MM.1S (cell line): ENCODE measurements around the gene ZBTB34.

Source experiments
- DNase-seq: peaks from one replicate; pipeline ENCODE4 v3.0.0-alpha.2; 2015
- H2AFZ ChIP-seq: fragments of 300-600 bp; sonication (generic); 2 replicates; pipeline ENCODE4 v1.6.0; 2016; ENCODE audit warnings: antibody characterized with exemption, low read length
- H3F3A ChIP-seq: fragments of 300-600 bp; sonication (generic); 2 replicates; pipeline ENCODE4 v1.6.1; 2016; ENCODE audit warnings: mild to moderate bottlenecking, antibody characterized with exemption, low read length, moderate library complexity, mixed read lengths; ENCODE audit not compliant: insufficient read depth
- H3K27ac ChIP-seq: fragments of 300-600 bp; sonication (generic); 2 replicates; pipeline ENCODE4 v1.5.1; 2016; ENCODE audit warnings: mild to moderate bottlenecking, low read length
- H3K27me3 ChIP-seq: fragments of 300-600 bp; sonication (generic); replicated peaks from 2 replicates; pipeline ENCODE4 v1.6.0; 2016; ENCODE audit warnings: low read length; ENCODE audit not compliant: insufficient read depth
- H3K36me3 ChIP-seq: fragments of 300-600 bp; sonication (generic); replicated peaks from 2 replicates; pipeline ENCODE4 v1.6.1; 2016; ENCODE audit warnings: mild to moderate bottlenecking, low read length, mixed read lengths; ENCODE audit not compliant: insufficient read depth
- H3K4me1 ChIP-seq: fragments of 300-600 bp; sonication (generic); 2 replicates; pipeline ENCODE4 v1.6.1; 2016; ENCODE audit warnings: low read length, mixed read lengths
- H3K4me2 ChIP-seq: fragments of 300-600 bp; sonication (generic); 2 replicates; pipeline ENCODE4 v1.6.0; 2016; ENCODE audit warnings: low read depth, low read length
- H3K4me3 ChIP-seq: fragments of 300-600 bp; sonication (generic); 2 replicates; pipeline ENCODE4 v1.5.1; 2016; ENCODE audit warnings: low read length, mixed read lengths
- H3K79me2 ChIP-seq: fragments of 300-600 bp; sonication (generic); 2 replicates; pipeline ENCODE4 v1.6.1; 2016; ENCODE audit warnings: mixed run types, low read length, mixed read lengths
- H3K9ac ChIP-seq: fragments of 300-600 bp; sonication (generic); 2 replicates; pipeline ENCODE4 v1.6.1; 2016; ENCODE audit warnings: low read length, mixed read lengths
- H3K9me2 ChIP-seq: fragments of 300-600 bp; sonication (generic); replicated peaks from 2 replicates; pipeline ENCODE4 v1.6.1; 2016; ENCODE audit warnings: mild to moderate bottlenecking, low read length, mixed read lengths; ENCODE audit not compliant: insufficient read depth
- H3K9me3 ChIP-seq: fragments of 300-600 bp; sonication (generic); replicated peaks from 2 replicates; pipeline ENCODE4 v1.6.1; 2016; ENCODE audit warnings: mild to moderate bottlenecking, low read length, mixed read lengths; ENCODE audit not compliant: insufficient read depth
- H4K20me1 ChIP-seq: fragments of 300-600 bp; sonication (generic); 2 replicates; pipeline ENCODE4 v1.6.1; 2016; ENCODE audit warnings: mild to moderate bottlenecking, low read length, moderate library complexity, mixed read lengths; ENCODE audit not compliant: insufficient read depth
- CTCF ChIP-seq: fragments of 300-600 bp; sonication (generic); IDR thresholded peaks from 2 replicates; pipeline ENCODE4 v1.5.1; 2016; ENCODE audit warnings: antibody characterized with exemption, low read length, mixed read lengths
- EZH2 ChIP-seq: fragments of 300-600 bp; sonication (generic); optimal IDR thresholded peaks from 2 replicates; pipeline ENCODE3; 2017; ENCODE audit warnings: low read depth, mild to moderate bottlenecking, antibody characterized with exemption, low read length, mixed read lengths
- EZH2phosphoT487 ChIP-seq: fragments of 300-600 bp; sonication (generic); IDR thresholded peaks from 2 replicates; pipeline ENCODE4 v1.6.1; 2018; ENCODE audit warnings: antibody characterized with exemption, low read length

ZBTB34 gene

GRCh38 chr9:126885131-126885641 is 24.7 kb downstream of the ZBTB34 start:
- H3K79me2 ChIP-seq: no peaks in the 10 kb centered on the region
- no peak overlapping the region for H3K4me2 ChIP-seq
- H3K9me3 ChIP-seq: no peaks in the 10 kb centered on the region
- H3K36me3 ChIP-seq: no peaks in the 10 kb centered on the region
- H3K27ac ChIP-seq: no peak overlapping the region
- no peak for TF ChIP-seq EZH2
- H4K20me1 ChIP-seq: no peaks in the 10 kb centered on the region
- no peaks in the 10 kb centered on the region for H3K27me3 ChIP-seq
- no peaks in the 10 kb centered on the region for H3K9me2 ChIP-seq
- no peak overlapping the region for H2AFZ ChIP-seq
- DNase-seq: no peak
- H3F3A ChIP-seq: no peaks in the 10 kb centered on the region
- H3K9ac ChIP-seq: no peak overlapping the region
- H3K4me3 ChIP-seq: no peak overlapping the region
- no peaks in the 10 kb centered on the region for H3K4me1 ChIP-seq

GRCh38 chr9:126886034-126886822 is 25.8 kb downstream of the ZBTB34 start:
- TF ChIP-seq EZH2phosphoT487 (no peak), CTCF (no peak), EZH2 (no peak)
- no peaks in the 10 kb centered on the region for H4K20me1 ChIP-seq
- DNase-seq: no peak
- no peaks in the 10 kb centered on the region for H3K36me3 ChIP-seq
- no peaks in the 10 kb centered on the region for H3K9me3 ChIP-seq
- H3K9me2 ChIP-seq: no peaks in the 10 kb centered on the region
- no peak overlapping the region for H3K4me2 ChIP-seq
- no peak overlapping the region for H3K27ac ChIP-seq
- H3K79me2 ChIP-seq: no peaks in the 10 kb centered on the region
- no peak overlapping the region for H2AFZ ChIP-seq
- no peaks in the 10 kb centered on the region for H3K27me3 ChIP-seq
- H3F3A ChIP-seq: no peaks in the 10 kb centered on the region
- no peaks in the 10 kb centered on the region for H3K4me1 ChIP-seq
- H3K4me3 ChIP-seq: no peak overlapping the region
- H3K9ac ChIP-seq: no peak overlapping the region

- no peak overlapping the region for H3K4me3 ChIP-seq
- H4K20me1 ChIP-seq: no peaks in the 10 kb centered on the region
- no peaks in the 10 kb centered on the region for H3K27me3 ChIP-seq
- H3K9me3 ChIP-seq: no peaks in the 10 kb centered on the region
- no peaks in the 10 kb centered on the region for H3K4me1 ChIP-seq
- no peaks in the 10 kb centered on the region for H3K9me2 ChIP-seq
- TF ChIP-seq EZH2 (no peak), EZH2phosphoT487 (no peak)
- no peak overlapping the region for H3K27ac ChIP-seq
- no peak overlapping the region for H2AFZ ChIP-seq
- H3K4me2 ChIP-seq: no peak overlapping the region
- H3K36me3 ChIP-seq: no peaks in the 10 kb centered on the region
- no peaks in the 10 kb centered on the region for H3F3A ChIP-seq
- H3K9ac ChIP-seq: no peak overlapping the region
- DNase-seq: no peak
- no peaks in the 10 kb centered on the region for H3K79me2 ChIP-seq
Measured at GRCh38 chr9:126886897-126887296, 26.5 kb downstream of the ZBTB34 start.

GRCh38 chr9:126891676-126892075 is 31.2 kb downstream of the ZBTB34 start:
- Histone ChIP-seq H3K27me3 (no peaks in the 10 kb centered on the region), H3K27ac (no peak overlapping the region), H3K9me3 (no peaks in the 10 kb centered on the region), H3K4me3 (no peak overlapping the region), H2AFZ (no peak overlapping the region), H3F3A (no peaks in the 10 kb centered on the region), H3K36me3 (no peaks in the 10 kb centered on the region), H3K9me2 (no peaks in the 10 kb centered on the region), H3K79me2 (no peaks in the 10 kb centered on the region), H3K4me2 (no peak overlapping the region), H4K20me1 (no peaks in the 10 kb centered on the region), H3K9ac (no peak overlapping the region), H3K4me1 (no peaks in the 10 kb centered on the region)
- no peak for DNase-seq
- TF ChIP-seq EZH2 (no peak), CTCF (no peak), EZH2phosphoT487 (no peak)
